Measurements from ENCODE around the gene LINS1. TPM values are rescaled to one million over a fixed set of nuclear protein-coding genes. Genes with fewer than 3 reads are reported as not detected.

LINS1 gene
- total and polyA plus RNA-seq, 2 of the 8 experiments (the other 6 are each of a cell fraction or from before 2014, with no cell fraction given), result 4.2 to 8.1 TPM

DNA sequence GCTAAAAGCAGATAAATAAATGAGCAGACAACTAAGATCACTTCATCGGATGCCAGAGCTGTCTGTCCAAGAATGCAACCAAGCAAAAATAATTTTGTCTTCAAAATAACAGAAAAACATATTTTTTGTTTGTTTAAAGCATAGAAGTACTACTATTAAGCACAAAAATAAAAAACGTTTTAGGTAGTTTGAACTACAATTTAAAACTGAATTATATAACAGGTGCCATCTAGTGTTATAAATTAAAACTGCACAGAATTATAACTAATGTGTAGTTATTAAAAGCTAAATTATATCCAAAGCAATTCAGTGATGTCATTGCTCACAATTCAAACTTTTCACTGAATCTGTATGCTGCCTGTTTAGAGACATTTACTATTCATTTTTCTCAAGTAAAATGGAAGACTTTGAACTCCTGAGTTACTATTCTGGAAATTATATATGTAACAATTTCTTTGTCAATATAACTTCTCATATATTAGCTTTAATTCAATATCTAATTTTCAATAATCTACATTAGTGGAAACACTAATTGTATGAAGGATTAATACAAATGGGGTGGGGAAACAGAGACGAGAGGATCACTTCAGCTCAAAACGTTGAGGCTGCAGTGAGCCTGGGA is 29.5 kb downstream of the LINS1 start:
- no peaks in the 10 kb centered on the region for H3K4me1 ChIP-seq (replicated peaks in 1 of 4; ENCODE audit: control insufficient read depth in 3 of 4, insufficient read depth in 4 of 4, low read length in 3 of 4)
- H3K79me1 ChIP-seq (ENCODE audit: low read depth, low read length), result no peaks in the 10 kb centered on the region
- no peaks in the 10 kb centered on the region for H3K27me3 ChIP-seq (replicated peaks in 1 of 4; ENCODE audit: control insufficient read depth in 3 of 4, extremely low read depth in 1 of 4, insufficient read depth in 3 of 4, low read length in 3 of 4)
- H3K56ac ChIP-seq (replicated peaks; ENCODE audit: insufficient read length, low read depth, low read length), result no peak overlapping the region
- FAIRE-seq, result no peak
- CTCF ChIA-PET (ENCODE audit: partially characterized antibody), result interaction anchor here (0.6 to 3.1 kb wide), 9 partner anchors 9 to 1042 kb away, joined by 3 to 8 read pairs (median 3); no protein-coding TSS in a partner anchor
- whole genome bisulfite sequencing, 2 experiments (ENCODE audit: extremely low coverage in 1 of 2, insufficient coverage in 1 of 2, insufficient read length in 1 of 2, insufficient replicate concordance in 2 of 2, low coverage in 1 of 2, low lambda C conversion rate in 2 of 2, missing lambda C conversion rate in 1 of 2), result 79% methylated on average over 4 of the region's 4 CpGs; no CpG with 5 or more reads in 1 of the 2 experiments
- no peak overlapping the region for H3K23ac ChIP-seq (ENCODE audit: insufficient read length)
- H2BK120ac ChIP-seq (replicated peaks; ENCODE audit: low read depth, low read length), result no peak overlapping the region
- H3K14ac ChIP-seq (ENCODE audit: insufficient read length), result no peak overlapping the region
- no peak overlapping the region for H3K27ac ChIP-seq (ENCODE audit: low read depth, low read length)
- no peaks in the 10 kb centered on the region for H3K23me2 ChIP-seq (ENCODE audit: low read depth, low read length)
- no peaks in the 10 kb centered on the region for H3K9me3 ChIP-seq (ENCODE audit: insufficient read depth in 2 of 2, low read depth in 1 of 2, low read length in 1 of 2)
- no peak overlapping the region for H4K91ac ChIP-seq (replicated peaks; ENCODE audit: insufficient read length, low read length)
- H3K9ac ChIP-seq (replicated peaks in 1 of 4; ENCODE audit: extremely low read depth in 1 of 4, low read depth in 3 of 4, low read length in 3 of 4), result no peak overlapping the region
- H3K4me2 ChIP-seq (ENCODE audit: insufficient read depth in 1 of 2, low read depth in 2 of 2, low read length in 2 of 2), result no peak overlapping the region
- H3K18ac ChIP-seq (ENCODE audit: extremely low read depth, low read length), result no peak overlapping the region
- H4K5ac ChIP-seq (ENCODE audit: insufficient read length, low read depth, low read length), result no peak overlapping the region
- no peak for DNase-seq (ENCODE audit: low read depth in 1 of 2, low spot score in 2 of 2)
- no peaks in the 10 kb centered on the region for H3K79me2 ChIP-seq (ENCODE audit: control insufficient read depth in 1 of 2, insufficient read depth in 2 of 2, low read length in 2 of 2)
- no peak overlapping the region for H2BK20ac ChIP-seq (ENCODE audit: low read length)
- H4K20me1 ChIP-seq (replicated peaks in 1 of 2; ENCODE audit: control insufficient read depth in 1 of 2, insufficient read depth in 2 of 2, low read length in 2 of 2), result no peaks in the 10 kb centered on the region
- no peak overlapping the region for H2BK12ac ChIP-seq (ENCODE audit: low read depth, low read length)
- H4K8ac ChIP-seq (ENCODE audit: extremely low read depth, insufficient read depth, low read length), result no peak overlapping the region
- no peak overlapping the region for H3K4ac ChIP-seq (replicated peaks; ENCODE audit: insufficient read length, low read depth, low read length)
- POLR2A ChIA-PET (ENCODE audit: partially characterized antibody), result no interaction called here
- no peak overlapping the region for H2BK5ac ChIP-seq (ENCODE audit: low read depth, low read length)
- no peak overlapping the region for H2BK15ac ChIP-seq (ENCODE audit: low read length)
- no peak overlapping the region for H2AFZ ChIP-seq (ENCODE audit: low read length)
- no peak overlapping the region for H3K4me3 ChIP-seq (ENCODE audit: extremely low read depth in 1 of 4, insufficient read depth in 2 of 4, low read depth in 3 of 4, low read length in 4 of 4)
- H3K36me3 ChIP-seq (ENCODE audit: control insufficient read depth in 2 of 4, insufficient read depth in 4 of 4, low read length in 3 of 4), result peaks cover 0 to 4% (median 0%) of the 10 kb centered on the region in 4 experiments; a peak in 2 of 8 replicates
- no peak overlapping the region for H2AK5ac ChIP-seq (ENCODE audit: low read depth, low read length)
- TF ChIP-seq KDM5A (IDR thresholded peaks at IDR 0.05; ENCODE audit: low read length) (no peak), CHD1 (IDR thresholded peaks at IDR 0.05; ENCODE audit: low read depth, low read length) (no peak), SUZ12 (IDR thresholded peaks at IDR 0.05; ENCODE audit: low read length) (no peak), CREB1 (IDR thresholded peaks at IDR 0.05) (no peak), ASH2L (IDR thresholded peaks at IDR 0.05; ENCODE audit: low read length) (no peak), TBP (IDR thresholded peaks at IDR 0.05; ENCODE audit: low read depth, low read length) (no peak), YY1 (IDR thresholded peaks at IDR 0.05; ENCODE audit: low read depth, low read length) (no peak), CBX5 (IDR thresholded peaks at IDR 0.05; ENCODE audit: low read depth, low read length) (no peak), MAFK (IDR thresholded peaks at IDR 0.05; ENCODE audit: low read depth, low read length) (no peak), KDM1A (IDR thresholded peaks at IDR 0.05; ENCODE audit: borderline replicate concordance, low read length) (no peak), CBX8 (IDR thresholded peaks at IDR 0.05; ENCODE audit: borderline replicate concordance, low read depth, low read length) (no peak), NANOG (IDR thresholded peaks at IDR 0.05; ENCODE audit: insufficient read depth, low read depth, low read length, poor library complexity, severe bottlenecking) (no peak), CHD2 (IDR thresholded peaks at IDR 0.05; ENCODE audit: low read length) (no peak), HDAC6 (IDR thresholded peaks at IDR 0.05; ENCODE audit: low read depth, low read length) (no peak), CEBPB (IDR thresholded peaks at IDR 0.05; ENCODE audit: low read depth, low read length) (no peak)

Measured in H1 (cell line).